ENCODE results near the gene NHSL2.

The NHSL2 gene

DNA sequence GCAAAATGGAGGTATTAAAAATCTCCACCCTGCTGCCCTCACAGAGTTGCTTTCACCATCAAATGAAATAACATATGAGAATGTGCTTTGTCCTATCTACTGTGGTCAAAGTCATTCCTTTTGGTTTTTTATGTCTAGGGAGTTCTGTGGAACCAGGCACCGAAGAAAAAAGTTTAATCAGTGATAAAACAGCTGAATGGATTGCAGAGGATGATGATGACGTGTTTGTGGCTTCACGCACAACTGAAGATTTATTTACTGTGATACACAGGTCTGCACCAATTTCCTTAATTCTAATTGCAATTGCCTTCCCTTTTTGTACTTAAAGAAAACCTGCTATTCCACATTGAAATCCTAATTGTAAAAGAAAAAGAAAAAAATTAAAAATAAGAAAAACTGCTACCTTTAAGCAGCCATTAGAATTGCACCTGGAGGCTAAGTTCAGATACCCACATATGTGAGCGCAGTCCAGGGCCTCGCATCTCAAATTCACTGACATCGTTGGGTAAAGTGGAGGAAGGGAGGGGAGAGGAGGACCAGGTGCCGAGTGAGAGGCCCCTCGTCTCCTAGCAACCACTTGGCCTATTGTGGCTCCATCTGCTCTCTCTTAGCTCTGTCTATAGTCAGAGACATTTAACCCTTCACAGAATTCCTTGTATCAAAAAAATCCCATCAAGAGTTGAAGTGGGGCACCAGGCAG lies 231.6 kb downstream of the NHSL2 start:
- TF ChIP-seq, protein P1, sequence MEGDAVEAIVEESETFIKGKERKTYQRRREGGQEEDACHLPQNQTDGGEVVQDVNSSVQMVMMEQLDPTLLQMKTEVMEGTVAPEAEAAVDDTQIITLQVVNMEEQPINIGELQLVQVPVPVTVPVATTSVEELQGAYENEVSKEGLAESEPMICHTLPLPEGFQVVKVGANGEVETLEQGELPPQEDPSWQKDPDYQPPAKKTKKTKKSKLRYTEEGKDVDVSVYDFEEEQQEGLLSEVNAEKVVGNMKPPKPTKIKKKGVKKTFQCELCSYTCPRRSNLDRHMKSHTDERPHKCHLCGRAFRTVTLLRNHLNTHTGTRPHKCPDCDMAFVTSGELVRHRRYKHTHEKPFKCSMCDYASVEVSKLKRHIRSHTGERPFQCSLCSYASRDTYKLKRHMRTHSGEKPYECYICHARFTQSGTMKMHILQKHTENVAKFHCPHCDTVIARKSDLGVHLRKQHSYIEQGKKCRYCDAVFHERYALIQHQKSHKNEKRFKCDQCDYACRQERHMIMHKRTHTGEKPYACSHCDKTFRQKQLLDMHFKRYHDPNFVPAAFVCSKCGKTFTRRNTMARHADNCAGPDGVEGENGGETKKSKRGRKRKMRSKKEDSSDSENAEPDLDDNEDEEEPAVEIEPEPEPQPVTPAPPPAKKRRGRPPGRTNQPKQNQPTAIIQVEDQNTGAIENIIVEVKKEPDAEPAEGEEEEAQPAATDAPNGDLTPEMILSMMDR (IDR thresholded peaks at IDR 0.05; ENCODE audit: control insufficient read depth, insufficient read depth, low read depth, low read length, missing control alignments): no peak
- DNase-seq (ENCODE audit: low read depth): no peak
- no peak overlapping the region for H3K4me3 ChIP-seq (ENCODE audit: control insufficient read depth, low read depth, low read length)

DNA sequence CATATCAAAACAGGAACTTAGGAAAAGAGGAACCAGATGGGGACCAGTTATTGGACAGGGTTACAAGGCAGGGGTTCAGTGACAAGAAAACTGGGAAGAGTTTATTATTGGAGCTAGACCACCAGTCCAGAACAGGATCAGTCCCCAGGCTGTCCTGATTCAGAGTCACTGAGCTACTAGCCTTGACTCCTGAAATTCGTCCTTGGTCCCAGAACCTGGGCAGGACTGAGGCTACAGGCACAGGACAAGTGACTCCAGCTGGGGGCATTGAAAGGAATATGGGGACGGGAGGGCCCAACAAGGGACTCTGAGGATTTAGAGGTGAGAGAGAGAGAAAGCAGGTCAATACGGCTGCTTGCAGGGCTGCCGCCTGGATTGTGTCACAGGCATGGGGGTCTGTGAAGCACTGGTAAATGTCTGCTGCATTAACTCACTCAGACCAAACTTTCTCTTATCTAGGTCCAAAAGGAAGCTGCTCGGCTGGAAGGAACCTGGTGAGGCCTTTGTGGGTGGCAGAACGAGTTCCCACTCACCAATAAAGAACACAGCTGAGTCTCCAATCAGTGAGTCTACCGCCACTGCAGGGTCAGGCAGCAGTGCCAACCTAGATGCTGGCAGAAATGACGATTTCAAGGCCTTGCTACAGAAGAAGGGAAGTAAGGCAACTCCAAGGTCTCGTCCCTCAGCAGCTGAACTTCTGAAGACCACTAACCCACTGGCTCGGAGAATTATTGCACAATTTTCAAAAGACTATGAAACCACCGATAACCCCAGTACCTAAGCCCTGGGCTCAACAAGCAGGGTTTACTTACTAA lies 232.4 kb downstream of the NHSL2 start:
- TF ChIP-seq, protein P1 (IDR thresholded peaks at IDR 0.05; ENCODE audit: control insufficient read depth, insufficient read depth, low read depth, low read length, missing control alignments): no peak
- no peak for DNase-seq (ENCODE audit: low read depth)
- H3K4me3 ChIP-seq (ENCODE audit: control insufficient read depth, low read depth, low read length): no peak overlapping the region

DNA sequence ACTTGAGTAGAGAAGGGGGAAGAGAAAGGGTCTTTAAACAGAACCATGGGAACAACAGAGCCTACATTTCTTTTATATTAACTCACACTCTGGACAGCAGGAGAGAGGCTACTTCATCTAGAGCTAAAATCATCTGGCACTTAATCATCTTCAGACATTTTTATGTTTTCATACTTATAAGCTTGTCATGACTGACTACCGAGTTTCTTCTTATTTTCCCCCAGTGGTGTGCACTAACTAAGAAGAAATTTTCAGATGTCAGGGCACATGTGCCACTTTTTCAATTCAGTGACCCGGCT lies 232.9 kb downstream of the NHSL2 start:
- H3K4me3 ChIP-seq (ENCODE audit: control insufficient read depth, low read depth, low read length): no peak overlapping the region
- TF ChIP-seq, protein P1 (IDR thresholded peaks at IDR 0.05; ENCODE audit: control insufficient read depth, insufficient read depth, low read depth, low read length, missing control alignments): no peak
- no peak for DNase-seq (ENCODE audit: low read depth)

DNA sequence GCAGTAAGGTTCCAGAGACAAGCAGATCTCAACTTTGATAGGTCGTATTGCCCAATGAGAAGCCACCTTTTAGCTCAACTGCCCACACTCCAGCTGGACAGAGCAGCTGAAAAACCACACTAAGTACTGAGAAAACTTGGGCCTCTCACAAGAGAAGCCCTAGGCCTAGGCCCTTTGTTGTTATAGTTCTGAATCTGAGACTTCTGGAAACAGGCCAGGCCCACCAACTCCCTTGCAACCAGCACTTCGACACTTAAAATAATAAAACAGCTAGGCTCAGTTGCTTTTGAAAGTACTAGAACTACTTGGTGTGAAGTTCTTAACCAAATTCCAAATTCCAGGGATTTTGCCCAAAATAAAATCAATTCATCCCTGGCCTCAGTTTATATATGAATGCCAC lies 234.5 kb downstream of the NHSL2 start:
- TF ChIP-seq, protein P1 (IDR thresholded peaks at IDR 0.05; ENCODE audit: control insufficient read depth, insufficient read depth, low read depth, low read length, missing control alignments): no peak
- no peak overlapping the region for H3K4me3 ChIP-seq (ENCODE audit: control insufficient read depth, low read depth, low read length)

DNA sequence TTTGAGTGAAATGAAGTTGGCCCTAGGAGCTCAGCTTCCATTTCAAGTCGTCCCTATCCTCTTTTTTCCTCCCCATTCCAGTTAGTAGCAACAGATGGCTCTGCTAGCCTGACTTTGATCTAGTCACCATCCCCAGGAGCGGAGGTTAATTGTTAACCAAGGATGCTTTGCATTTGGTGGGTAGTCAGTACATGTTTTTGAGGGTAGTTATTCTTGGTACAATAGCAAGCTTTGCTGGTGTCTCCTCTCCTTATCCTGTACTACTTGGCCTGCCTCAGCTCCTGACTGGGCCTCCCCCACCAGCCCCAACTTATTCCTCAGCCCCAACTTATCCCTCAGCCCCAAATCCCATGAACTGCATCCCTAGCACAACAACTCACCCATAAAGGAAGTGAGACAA lies 235.9 kb downstream of the NHSL2 start:
- no peak for DNase-seq (ENCODE audit: low read depth)
- no peak overlapping the region for H3K4me3 ChIP-seq (ENCODE audit: control insufficient read depth, low read depth, low read length)
- TF ChIP-seq, protein P1 (IDR thresholded peaks at IDR 0.05; ENCODE audit: control insufficient read depth, insufficient read depth, low read depth, low read length, missing control alignments): no peak

More for the DNA sequence above, 234.5 kb downstream of the NHSL2 start:
- no peak for DNase-seq (ENCODE audit: low read depth)

DNA sequence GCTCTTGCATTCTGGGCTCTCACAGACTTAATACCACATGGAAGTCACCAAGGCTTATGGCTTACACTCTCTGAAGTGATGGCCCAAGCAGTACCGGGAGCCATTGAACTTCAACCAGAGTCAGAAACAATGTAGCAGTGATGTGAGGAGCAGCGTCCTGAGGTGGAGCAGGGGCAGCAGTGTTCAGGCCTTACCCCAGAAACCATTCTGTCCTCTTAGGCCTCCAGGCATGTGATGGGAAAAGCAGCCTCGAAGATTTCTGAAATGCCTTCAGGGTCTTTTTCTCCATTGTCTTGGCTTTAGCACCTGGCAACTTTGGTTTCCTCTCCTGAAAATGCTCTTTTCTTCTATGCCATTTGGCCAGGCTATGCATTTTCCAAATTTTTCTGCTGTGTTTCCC lies 248.1 kb downstream of the NHSL2 start:
- no peak for DNase-seq (ENCODE audit: low read depth)
- no peak overlapping the region for H3K4me3 ChIP-seq (ENCODE audit: control insufficient read depth, low read depth, low read length)
- TF ChIP-seq, protein P1 (IDR thresholded peaks at IDR 0.05; ENCODE audit: control insufficient read depth, insufficient read depth, low read depth, low read length, missing control alignments): no peak

Measured in AG09309 (cell line).